HG02759 (cell line): ENCODE results near the gene MBLAC1.

Experiments used
- ATAC-seq: cut with Tn5 transposase; IDR thresholded peaks from one replicate; pipeline ENCODE4 v1.9.1; 2021; ENCODE audit warnings: mild to moderate bottlenecking, moderate library complexity; ENCODE audit not compliant: unreplicated experiment

The MBLAC1 gene

GRCh38 chr7:100169147-100169850 lies 42.5 kb downstream of the MBLAC1 start:
- ATAC-seq, result no peak

- ATAC-seq, result no peak
Measured at GRCh38 chr7:100170101-100170897, 43.5 kb downstream of the MBLAC1 start.

- ATAC-seq, result no peak
Measured at GRCh38 chr7:100171087-100171681, 44.4 kb downstream of the MBLAC1 start.

GRCh38 chr7:100171840-100172239 lies 45.1 kb downstream of the MBLAC1 start:
- no peak for ATAC-seq

GRCh38 chr7:100173806-100174495 lies 47.2 kb downstream of the MBLAC1 start:
- no peak for ATAC-seq

GRCh38 chr7:100174582-100174981 lies 47.8 kb downstream of the MBLAC1 start:
- no peak for ATAC-seq

- ATAC-seq, result no peak
Measured at GRCh38 chr7:100175296-100175935, 48.6 kb downstream of the MBLAC1 start.

- ATAC-seq, result no peak
Measured at GRCh38 chr7:100176096-100177044, 49.6 kb downstream of the MBLAC1 start.

GRCh38 chr7:100177045-100178001 lies 50.6 kb downstream of the MBLAC1 start, which contains the start of the genes GPC2 and STAG3:
TSS of gene GPC2 (minus strand) at chr7:100177381. CDS start at chr7:100177199, 182 bp downstream.
TSS of gene STAG3 (plus strand) at chr7:100177918. CDS start at chr7:100180557, 2,639 bp downstream.
- peak; percentile 95 for ATAC-seq
